KMS-11 (cell line): ENCODE measurements around the gene PDE3B.

Experiments used
- H2AFZ ChIP-seq: fragments of 200-600 bp; sonication (generic); 2 replicates; pipeline ENCODE4 v1.6.1; 2016; ENCODE audit warnings: antibody characterized with exemption, mixed run types, low read depth
- H3K27ac ChIP-seq: fragments of 200-600 bp; sonication (generic); 2 replicates; pipeline ENCODE4 v1.6.1; 2016; ENCODE audit warnings: mild to moderate bottlenecking, mixed run types
- H3K27me3 ChIP-seq: fragments of 200-600 bp; sonication (generic); 2 replicates; pipeline ENCODE4 v1.6.1; 2017; ENCODE audit warnings: mild to moderate bottlenecking, low read depth, mixed run types, moderate library complexity; ENCODE audit not compliant: insufficient read depth
- H3K36me3 ChIP-seq: fragments of 200-600 bp; sonication (generic); 2 replicates; pipeline ENCODE4 v1.6.1; 2017; ENCODE audit warnings: mild to moderate bottlenecking, mixed run types; ENCODE audit not compliant: insufficient read depth
- H3K4me1 ChIP-seq: fragments of 200-600 bp; sonication (generic); 2 replicates; pipeline ENCODE4 v1.6.1; 2016; ENCODE audit warnings: mild to moderate bottlenecking, low read depth, mixed run types; ENCODE audit not compliant: poor library complexity, severe bottlenecking
- H3K4me2 ChIP-seq: fragments of 200-600 bp; sonication (generic); 2 replicates; pipeline ENCODE4 v1.7.0; 2016; ENCODE audit warnings: mild to moderate bottlenecking, mixed run types
- H3K4me3 ChIP-seq: fragments of 200-600 bp; sonication (generic); IDR thresholded peaks from 2 replicates; pipeline ENCODE4 v1.6.1; 2017; ENCODE audit warnings: low read depth, low read length, mixed read lengths; ENCODE audit not compliant: insufficient read depth
- H3K79me2 ChIP-seq: fragments of 200-600 bp; sonication (generic); 2 replicates; pipeline ENCODE4 v1.6.1; 2016; ENCODE audit warnings: low read depth, mixed run types; ENCODE audit not compliant: insufficient read depth
- H3K9ac ChIP-seq: fragments of 200-600 bp; sonication (generic); 2 replicates; pipeline ENCODE4 v1.6.1; 2016; ENCODE audit warnings: mild to moderate bottlenecking, mixed run types
- H4K20me1 ChIP-seq: fragments of 200-600 bp; sonication (generic); 2 replicates; pipeline ENCODE4 v1.6.1; 2016; ENCODE audit warnings: mild to moderate bottlenecking, mixed run types; ENCODE audit not compliant: insufficient read depth
- TF ChIP-seq, protein P1 (sequence below): fragments of 200-600 bp; sonication (generic); conservative IDR thresholded peaks from 2 replicates; pipeline ENCODE4 v1.6.1; 2017; ENCODE audit warnings: low read depth, mild to moderate bottlenecking, antibody characterized with exemption, low read length, moderate library complexity, mixed read lengths

PDE3B gene

DNA sequence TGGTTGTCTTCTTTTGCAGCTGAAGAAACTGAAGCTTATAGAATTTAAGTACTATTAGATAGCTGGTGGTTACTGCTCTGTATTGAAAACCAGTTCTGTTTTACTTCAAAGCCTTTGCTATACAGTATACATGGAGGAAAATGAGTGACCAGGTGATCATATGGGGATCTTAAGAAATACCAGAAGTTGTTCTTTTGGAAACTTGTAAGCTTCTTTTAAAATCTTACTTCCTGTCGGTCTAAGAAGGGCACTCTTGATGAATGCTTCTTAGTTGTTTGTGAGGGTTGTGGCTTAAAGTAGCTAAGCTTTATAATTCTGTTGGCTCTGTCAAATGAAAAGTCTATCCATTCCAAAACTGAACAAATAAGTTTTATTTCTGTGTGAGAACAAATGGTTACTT, 55.2 kb downstream of the PDE3B start:
- H3K36me3 ChIP-seq, result no peaks in the 10 kb centered on the region
- no peak overlapping the region for H3K4me2 ChIP-seq
- H2AFZ ChIP-seq, result no peak overlapping the region
- H3K4me3 ChIP-seq, result no peak overlapping the region
- no peak overlapping the region for H3K27ac ChIP-seq
- H3K27me3 ChIP-seq, result no peaks in the 10 kb centered on the region
- TF ChIP-seq, protein P1, sequence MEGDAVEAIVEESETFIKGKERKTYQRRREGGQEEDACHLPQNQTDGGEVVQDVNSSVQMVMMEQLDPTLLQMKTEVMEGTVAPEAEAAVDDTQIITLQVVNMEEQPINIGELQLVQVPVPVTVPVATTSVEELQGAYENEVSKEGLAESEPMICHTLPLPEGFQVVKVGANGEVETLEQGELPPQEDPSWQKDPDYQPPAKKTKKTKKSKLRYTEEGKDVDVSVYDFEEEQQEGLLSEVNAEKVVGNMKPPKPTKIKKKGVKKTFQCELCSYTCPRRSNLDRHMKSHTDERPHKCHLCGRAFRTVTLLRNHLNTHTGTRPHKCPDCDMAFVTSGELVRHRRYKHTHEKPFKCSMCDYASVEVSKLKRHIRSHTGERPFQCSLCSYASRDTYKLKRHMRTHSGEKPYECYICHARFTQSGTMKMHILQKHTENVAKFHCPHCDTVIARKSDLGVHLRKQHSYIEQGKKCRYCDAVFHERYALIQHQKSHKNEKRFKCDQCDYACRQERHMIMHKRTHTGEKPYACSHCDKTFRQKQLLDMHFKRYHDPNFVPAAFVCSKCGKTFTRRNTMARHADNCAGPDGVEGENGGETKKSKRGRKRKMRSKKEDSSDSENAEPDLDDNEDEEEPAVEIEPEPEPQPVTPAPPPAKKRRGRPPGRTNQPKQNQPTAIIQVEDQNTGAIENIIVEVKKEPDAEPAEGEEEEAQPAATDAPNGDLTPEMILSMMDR, result no peak
- H4K20me1 ChIP-seq, result peaks cover 34% of the 10 kb centered on the region; the same call in 1 of the 2 replicates
- H3K9ac ChIP-seq, result no peak overlapping the region
- peaks cover 98% of the 10 kb centered on the region for H3K79me2 ChIP-seq
- H3K4me1 ChIP-seq, result peaks cover 46% of the 10 kb centered on the region

DNA sequence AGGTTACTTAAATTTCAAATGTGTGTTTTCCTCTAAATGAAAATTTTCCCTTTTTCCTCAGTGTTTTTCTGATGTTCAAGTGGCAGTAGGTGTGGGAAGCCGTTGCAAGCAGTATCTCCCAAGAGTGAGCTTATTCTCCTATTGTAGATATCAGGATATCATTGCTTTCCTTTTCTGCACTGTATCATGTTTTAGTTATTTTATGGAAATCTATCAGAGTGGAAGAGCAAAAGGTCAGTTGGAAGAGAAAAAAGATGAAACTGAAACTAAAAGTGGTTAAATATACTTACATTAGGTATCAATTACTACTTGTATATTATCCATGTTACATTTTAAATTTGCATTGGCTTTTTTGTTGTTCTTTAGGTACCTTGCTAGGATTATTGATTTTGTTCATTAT, 57.0 kb downstream of the PDE3B start:
- TF ChIP-seq, protein P1, result no peak
- no peak overlapping the region for H3K4me3 ChIP-seq
- no peak overlapping the region for H3K27ac ChIP-seq
- no peak overlapping the region for H2AFZ ChIP-seq
- peaks cover 34% of the 10 kb centered on the region; the same call in 1 of the 2 replicates for H4K20me1 ChIP-seq
- H3K36me3 ChIP-seq, result no peaks in the 10 kb centered on the region
- 0 out of 2 replicates have a peak overlapping the region, but pooled peaks have one; percentile 2 for H3K4me2 ChIP-seq
- H3K4me1 ChIP-seq, result peaks cover 46% of the 10 kb centered on the region
- H3K79me2 ChIP-seq, result peaks cover 98% of the 10 kb centered on the region
- H3K9ac ChIP-seq, result no peak overlapping the region
- no peaks in the 10 kb centered on the region for H3K27me3 ChIP-seq

DNA sequence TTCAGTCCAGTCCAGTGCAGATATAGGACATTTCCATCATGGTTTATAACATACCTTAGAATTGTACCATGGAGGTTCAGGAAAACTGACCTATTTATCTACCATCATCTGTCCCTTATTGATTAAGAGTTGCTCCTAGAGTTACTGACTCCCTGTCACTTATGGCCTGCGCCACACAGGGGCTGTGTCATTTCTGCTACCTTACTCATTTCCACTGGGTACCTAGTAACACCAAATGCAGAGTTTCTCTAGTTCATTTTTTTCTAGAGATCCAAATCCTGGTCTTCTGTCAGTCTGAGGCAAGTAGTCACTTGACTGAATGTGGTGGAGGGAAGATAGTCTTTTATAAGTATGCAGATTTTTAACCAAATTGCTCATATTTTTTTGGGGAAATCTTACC, 59.2 kb downstream of the PDE3B start:
- Histone ChIP-seq H3K4me2 (no peak overlapping the region), H3K27ac (no peak overlapping the region), H4K20me1 (peaks cover 25% of the 10 kb centered on the region; the same call in 1 of the 2 replicates), H3K9ac (no peak overlapping the region), H3K36me3 (no peaks in the 10 kb centered on the region), H3K27me3 (no peaks in the 10 kb centered on the region), H3K79me2 (peaks cover 100% of the 10 kb centered on the region), H3K4me1 (peaks cover 38% of the 10 kb centered on the region), H3K4me3 (no peak overlapping the region), H2AFZ (no peak overlapping the region)
- TF ChIP-seq, protein P1, result no peak

DNA sequence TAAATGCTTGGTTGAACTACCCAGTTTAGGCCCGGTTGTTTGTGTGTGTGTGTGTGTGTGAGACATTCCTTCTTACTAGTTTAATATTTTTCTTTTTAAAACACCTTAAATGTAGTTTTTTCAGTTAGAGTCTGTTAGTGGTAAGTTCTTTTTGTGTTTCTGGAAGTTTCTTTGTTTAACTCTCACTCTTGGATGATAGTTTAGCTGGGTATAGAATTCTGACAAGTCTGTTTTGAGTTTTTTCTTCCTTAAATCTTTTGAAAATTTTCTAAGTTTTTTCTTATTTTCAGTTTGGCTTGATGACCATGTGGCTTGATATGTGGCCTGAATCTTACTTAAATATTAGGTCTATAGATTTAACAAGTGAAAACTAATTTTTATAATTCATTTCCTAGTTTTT, 60.1 kb downstream of the PDE3B start:
- Histone ChIP-seq H3K9ac (no peak overlapping the region), H3K4me3 (no peak overlapping the region), H3K36me3 (no peaks in the 10 kb centered on the region), H3K4me1 (peaks cover 28% of the 10 kb centered on the region), H3K4me2 (no peak overlapping the region), H3K79me2 (peaks cover 100% of the 10 kb centered on the region), H4K20me1 (peaks cover 23% of the 10 kb centered on the region; the same call in 1 of the 2 replicates), H3K27ac (no peak overlapping the region), H2AFZ (no peak overlapping the region), H3K27me3 (no peaks in the 10 kb centered on the region)
- TF ChIP-seq, protein P1, result no peak
